H1 (cell line): ENCODE results near the gene TTPAL. TPM values are rescaled to one million over a fixed set of nuclear protein-coding genes. Genes with fewer than 3 reads are reported as not detected.

Experiments
- ATF2 ChIP-seq: IDR thresholded peaks from 2 replicates; pipeline ENCODE4 v1.6.1; 2012; ENCODE audit warnings: low read length, inconsistent platforms
- CBX5 ChIP-seq: fragments of 300-800, 300-1000 bp; sonication (generic); IDR thresholded peaks from 2 replicates; pipeline ENCODE4 v1.7.1; 2016; ENCODE audit warnings: antibody characterized with exemption, low read length, low read depth
- CREB1 ChIP-seq: IDR thresholded peaks from 2 replicates; pipeline ENCODE4 v1.6.1; 2012; ENCODE audit warnings: inconsistent platforms
- CTBP2 ChIP-seq: IDR thresholded peaks from 2 replicates; pipeline ENCODE4 v1.7.0; 2011; ENCODE audit warnings: borderline replicate concordance, mild to moderate bottlenecking, moderate library complexity, mixed read lengths, low read length; ENCODE audit not compliant: insufficient read depth, insufficient read length
- EGR1 ChIP-seq: IDR thresholded peaks from 2 replicates; pipeline ENCODE4 v1.6.1; 2011; ENCODE audit warnings: low read depth, low read length, borderline replicate concordance
- EZH2 ChIP-seq: fragments of 200-600 bp; sonication (generic); IDR thresholded peaks from 2 replicates; pipeline ENCODE4 v1.7.1; 2012; ENCODE audit warnings: low read depth, mild to moderate bottlenecking, moderate library complexity, low read length, inconsistent platforms; ENCODE audit not compliant: severe bottlenecking
- FOSL1 ChIP-seq: IDR thresholded peaks from 2 replicates; pipeline ENCODE4 v1.6.1; 2011; ENCODE audit warnings: mild to moderate bottlenecking, low read depth, low read length, moderate library complexity; ENCODE audit not compliant: insufficient read depth
- KDM5A ChIP-seq: fragments of 200-600 bp; IDR thresholded peaks from 2 replicates; pipeline ENCODE4 v1.7.1; 2012; ENCODE audit warnings: mild to moderate bottlenecking, low read length, inconsistent platforms, mixed read lengths
- MAFK ChIP-seq: IDR thresholded peaks from 2 replicates; pipeline ENCODE4 v1.6.1; 2012; ENCODE audit warnings: low read depth, mild to moderate bottlenecking, improper control_type of control experiment, low read length
- PHF8 ChIP-seq: fragments of 200-600 bp; sonication (generic); conservative IDR thresholded peaks from 2 replicates; pipeline ENCODE4 v1.7.1; 2012; ENCODE audit warnings: low read depth, mild to moderate bottlenecking, inconsistent platforms, low read length, moderate library complexity
- POLR2A ChIP-seq, 2 experiments: IDR thresholded peaks; 1 replicate in 1 of 2; 2 replicates in 1 of 2; pipeline ENCODE4 v1.6.1; 2011; ENCODE audit warnings: low read depth in 2 of 2, low read length in 2 of 2, mild to moderate bottlenecking in 2 of 2; ENCODE audit errors: control extremely low read depth in 1 of 2
- POLR2AphosphoS5 ChIP-seq: IDR thresholded peaks from 2 replicates; pipeline ENCODE4 v1.6.1; 2011; ENCODE audit warnings: low read depth, low read length
- RBBP5 ChIP-seq: IDR thresholded peaks from 2 replicates; pipeline ENCODE4 v1.7.1; 2012; ENCODE audit warnings: low read depth, mild to moderate bottlenecking, inconsistent platforms, low read length, moderate library complexity, borderline replicate concordance
- SAP30 ChIP-seq: fragments of 300-600 bp; sonication (generic); IDR thresholded peaks from 2 replicates; pipeline ENCODE4 v1.7.1; 2012; ENCODE audit warnings: low read length, moderate library complexity, mild to moderate bottlenecking, inconsistent platforms; ENCODE audit not compliant: insufficient read depth, insufficient replicate concordance
- SP4 ChIP-seq: IDR thresholded peaks from 2 replicates; pipeline ENCODE4 v1.6.1; 2012; ENCODE audit warnings: low read length, inconsistent platforms
- TAF1 ChIP-seq: IDR thresholded peaks from 2 replicates; pipeline ENCODE4 v1.6.1; 2011; ENCODE audit warnings: mild to moderate bottlenecking, low read depth, low read length
- TBP ChIP-seq: IDR thresholded peaks from 2 replicates; pipeline ENCODE4 v1.6.1; 2011; ENCODE audit warnings: low read depth, low read length, improper control_type of control experiment
- TCF12 ChIP-seq: IDR thresholded peaks from 2 replicates; pipeline ENCODE4 v1.6.1; 2011; ENCODE audit warnings: low read depth, mild to moderate bottlenecking, low read length
- USF2 ChIP-seq: IDR thresholded peaks from 2 replicates; pipeline ENCODE4 v1.6.1; 2011; ENCODE audit warnings: low read length, improper control_type of control experiment
- ZNF274 ChIP-seq: IDR thresholded peaks from 2 replicates; pipeline ENCODE4 v1.7.0; 2012; ENCODE audit warnings: low read length, borderline replicate concordance; ENCODE audit errors: extremely low read depth
- polyA plus RNA-seq, 7 experiments: library from polyadenylated mRNA; depleted of rRNA in 3 of 7; stranded (reverse) in 5 of 7; unstranded in 2 of 7; fragments of >200 nt in 5 of 7; fragments of 200-250 nt in 2 of 7; gene quantifications; 1 replicate in 5 of 7; 2 replicates in 1 of 7; 4 replicates in 1 of 7; pipeline versions ENCODE4 v1.2.1 to v1.2.3, GENCODE V29; 2011 to 2013; ENCODE audit warnings: missing spikeins in 2 of 7, mixed read lengths in 2 of 7
- total RNA-seq: library from RNA; stranded (reverse); fragmentation: NEBNext Ultra II Directional; extraction: Animal tissue kit (Norgen Biotek cat#: 25700); gene quantifications from 2 replicates; pipeline ENCODE4 v1.2.1, GENCODE V29; 2021

The TTPAL gene
- total and polyA plus RNA-seq, 2 of the 8 experiments (the other 6 are each of a cell fraction or from before 2014, with no cell fraction given) = 2.8 to 14.0 TPM

GRCh38 chr20:44521484-44522481, 46.1 kb downstream of the TTPAL start, which contains the start of gene SERINC3 (continued):
- TF ChIP-seq PHF8 = peak; percentile 49; the same call in 1 of the 2 replicates
- TF ChIP-seq CREB1 = peak; percentile 94
- no peak for TF ChIP-seq CTBP2
- TF ChIP-seq SP4 = 0 out of 2 replicates have a peak, but pooled peaks have one; percentile 56
- TF ChIP-seq EZH2 = no peak
- no peak for TF ChIP-seq ZNF274
- TF ChIP-seq USF2 = no peak
- TF ChIP-seq FOSL1 = no peak
- TF ChIP-seq EGR1 = no peak
- TF ChIP-seq TAF1 = peak; percentile 56; the same call in 1 of the 2 replicates
- TF ChIP-seq TCF12 = no peak
- TF ChIP-seq CBX5 = no peak
- no peak for TF ChIP-seq ATF2
- peak; percentile 34; the same call in 1 of the 2 replicates for TF ChIP-seq RBBP5
- no peak for TF ChIP-seq KDM5A
- TF ChIP-seq SAP30 = peak; percentile 97
- TF ChIP-seq MAFK = no peak
- TF ChIP-seq POLR2AphosphoS5 = peak; percentile 49; the same call in 1 of the 2 replicates
- TF ChIP-seq TBP = no peak
- 0 out of 3 replicates have a peak, but pooled peaks of 1 of the 2 experiments have one; percentile 26 for TF ChIP-seq POLR2A (IDR thresholded peaks at IDR 0.05; ENCODE audit: control extremely low read depth in 1 of 2, low read depth in 2 of 2, low read length in 2 of 2)
